ENCODE measurements around the gene FEM1B. TPM values are rescaled to one million over a fixed set of nuclear protein-coding genes. Genes with fewer than 3 reads are reported as not detected.

FEM1B gene
- total RNA-seq, 1 donor from 2014 or later: 57.0 TPM

- Histone ChIP-seq H3K4me1 (peaks cover 23 to 52% of the 10 kb centered on the region in 2 donors), H3K9me3 (no peaks in the 10 kb centered on the region), H3K27me3 (no peaks in the 10 kb centered on the region), H3K36me3 (peaks cover 28 to 61% of the 10 kb centered on the region in 2 donors), H3K27ac (peak overlapping the region; percentile 96 to 98), H3K4me3 (no peak overlapping the region)
- DNase-seq (ENCODE audit: low spot score in 2 of 2): no peak
- intact Hi-C loops (cut with DNase I): no loop called here
- TF ChIP-seq, protein P1, sequence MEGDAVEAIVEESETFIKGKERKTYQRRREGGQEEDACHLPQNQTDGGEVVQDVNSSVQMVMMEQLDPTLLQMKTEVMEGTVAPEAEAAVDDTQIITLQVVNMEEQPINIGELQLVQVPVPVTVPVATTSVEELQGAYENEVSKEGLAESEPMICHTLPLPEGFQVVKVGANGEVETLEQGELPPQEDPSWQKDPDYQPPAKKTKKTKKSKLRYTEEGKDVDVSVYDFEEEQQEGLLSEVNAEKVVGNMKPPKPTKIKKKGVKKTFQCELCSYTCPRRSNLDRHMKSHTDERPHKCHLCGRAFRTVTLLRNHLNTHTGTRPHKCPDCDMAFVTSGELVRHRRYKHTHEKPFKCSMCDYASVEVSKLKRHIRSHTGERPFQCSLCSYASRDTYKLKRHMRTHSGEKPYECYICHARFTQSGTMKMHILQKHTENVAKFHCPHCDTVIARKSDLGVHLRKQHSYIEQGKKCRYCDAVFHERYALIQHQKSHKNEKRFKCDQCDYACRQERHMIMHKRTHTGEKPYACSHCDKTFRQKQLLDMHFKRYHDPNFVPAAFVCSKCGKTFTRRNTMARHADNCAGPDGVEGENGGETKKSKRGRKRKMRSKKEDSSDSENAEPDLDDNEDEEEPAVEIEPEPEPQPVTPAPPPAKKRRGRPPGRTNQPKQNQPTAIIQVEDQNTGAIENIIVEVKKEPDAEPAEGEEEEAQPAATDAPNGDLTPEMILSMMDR (IDR thresholded peaks at IDR 0.05): no peak
Measured at GRCh38 chr15:68341760-68342725, 64.5 kb downstream of the FEM1B start.

DNA sequence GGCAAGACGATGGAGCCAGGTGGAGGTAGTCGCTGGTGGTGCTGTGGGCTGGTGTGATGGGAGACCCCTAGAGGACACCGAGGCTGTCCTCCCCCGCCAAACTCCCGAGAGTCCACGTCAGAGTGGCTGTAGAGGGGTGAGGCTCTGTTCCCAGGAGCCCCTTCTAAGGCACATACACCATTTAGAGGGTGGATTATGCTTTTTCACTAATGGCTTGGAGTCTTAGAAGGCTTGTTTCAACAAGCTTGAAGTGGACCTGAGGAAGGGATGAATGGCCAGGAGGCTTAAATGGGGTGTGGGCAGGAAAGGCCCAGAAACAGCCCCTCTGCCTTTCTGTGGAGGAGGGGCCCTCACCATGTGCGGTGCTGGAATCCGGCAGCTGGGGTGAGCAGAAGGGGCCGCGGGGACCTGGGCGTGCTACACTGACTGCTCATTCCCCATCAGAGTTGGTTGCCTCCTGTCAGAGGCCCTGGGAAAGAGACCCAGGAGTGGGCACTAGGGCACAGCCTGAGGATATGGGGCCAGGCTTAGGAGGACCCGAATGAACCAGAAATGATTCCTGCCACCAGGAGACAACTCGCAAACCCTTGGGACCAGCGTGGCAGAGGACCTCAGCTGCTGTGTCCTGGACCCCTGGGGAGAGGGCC lies 66.2 kb downstream of the FEM1B start:
- peak overlapping the region; percentile 96 to 98 for H3K27ac ChIP-seq
- intact Hi-C loops (cut with DNase I): no loop called here

DNA sequence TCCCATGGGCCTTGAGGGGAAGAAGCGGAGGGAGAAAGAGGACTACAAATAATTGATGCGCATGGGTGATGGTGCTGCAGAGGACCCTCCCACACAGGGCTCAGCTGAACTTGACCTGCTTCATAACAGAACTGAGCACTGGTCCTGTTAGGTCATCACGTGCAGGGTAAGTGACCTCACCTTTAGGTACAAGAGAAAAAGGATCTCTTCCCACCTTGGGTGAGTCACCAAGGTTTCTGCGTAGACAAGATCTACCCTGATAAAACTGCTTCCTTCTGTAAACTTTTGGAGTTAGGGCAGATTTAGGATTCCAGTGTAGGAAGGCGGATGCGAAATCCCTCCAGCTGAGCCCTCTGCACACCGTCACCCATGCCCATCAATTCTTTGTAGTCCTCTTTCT lies 67.1 kb downstream of the FEM1B start:
- H3K4me3 ChIP-seq: no peak overlapping the region
- no peak for DNase-seq (ENCODE audit: low spot score in 2 of 2)
- peak overlapping the region; percentile 96 to 98 for H3K27ac ChIP-seq
- H3K4me1 ChIP-seq: peaks cover 30 to 52% of the 10 kb centered on the region in 2 donors
- TF ChIP-seq, protein P1 (IDR thresholded peaks at IDR 0.05): no peak
- H3K9me3 ChIP-seq: no peaks in the 10 kb centered on the region
- intact Hi-C loops (cut with DNase I): no loop called here
- peaks cover 30 to 69% of the 10 kb centered on the region in 2 donors for H3K36me3 ChIP-seq
- H3K27me3 ChIP-seq: no peaks in the 10 kb centered on the region

More for the DNA sequence above, 66.2 kb downstream of the FEM1B start:
- no peaks in the 10 kb centered on the region for H3K27me3 ChIP-seq
- H3K9me3 ChIP-seq: no peaks in the 10 kb centered on the region
- TF ChIP-seq, protein P1 (IDR thresholded peaks at IDR 0.05): no peak
- no peak overlapping the region for H3K4me3 ChIP-seq
- DNase-seq (ENCODE audit: low spot score in 2 of 2): no peak
- H3K36me3 ChIP-seq: peaks cover 30 to 72% of the 10 kb centered on the region in 2 donors
- H3K4me1 ChIP-seq: peaks cover 24 to 54% of the 10 kb centered on the region in 2 donors

Other genes with a start within 250 kb of the FEM1B start
- 17.1 TPM for gene PIAS1, start 223.4 kb upstream of the FEM1B start, total RNA-seq
- gene CALML4, start 72.4 kb upstream of the FEM1B start, total RNA-seq: 0.85 TPM
- 6.4 TPM for gene CLN6, start 48.0 kb upstream of the FEM1B start, total RNA-seq
- 136 TPM for gene ITGA11, start 154.4 kb downstream of the FEM1B start, total RNA-seq